Left lung (tissue), 10 donors: ENCODE results near the gene HPSE2. TPM values are rescaled to one million over a fixed set of nuclear protein-coding genes. Genes with fewer than 3 reads are reported as not detected.

ENCODE experiments used
- ATAC-seq: fragments of 200-7000 bp; cut with Tn5 transposase; one replicate; pipeline ENCODE4 v1.9.1; 2020; ENCODE audit warnings: moderate library complexity
- DNase-seq, 4 donors: peaks; one replicate each; pipeline ENCODE4 v3.0.0-alpha.2; 2013 to 2020
- H3K27ac ChIP-seq, 2 donors: fragments of 200-600 bp; sonication (generic) in 1 of 2; one replicate each; pipeline versions ENCODE4 v1.5.0 to v1.8.0; 2020 to 2021
- H3K27me3 ChIP-seq, 2 donors: fragments of 200-600 bp; sonication (generic) in 1 of 2; one replicate each; pipeline versions ENCODE4 v1.5.0 to v1.8.0; 2020 to 2021
- H3K36me3 ChIP-seq, 2 donors: fragments of 200-600 bp; sonication (generic) in 1 of 2; one replicate each; pipeline versions ENCODE4 v1.5.0 to v1.8.0; 2020 to 2021
- H3K4me1 ChIP-seq, 2 donors: fragments of 200-600 bp; one replicate each; pipeline ENCODE4 v1.8.0; 2021
- H3K4me3 ChIP-seq, 2 donors: fragments of 200-600 bp; sonication (generic) in 1 of 2; one replicate each; pipeline versions ENCODE4 v1.5.0 to v1.8.0; 2020 to 2021; ENCODE audit warnings: mild to moderate bottlenecking in 1 of 2
- H3K9me3 ChIP-seq, 2 donors: fragments of 200-600 bp; sonication (generic) in 1 of 2; one replicate each; pipeline versions ENCODE4 v1.5.0 to v1.8.0; 2020 to 2021
- CTCF ChIP-seq, 2 donors: fragments of 200-600 bp; sonication (generic) in 1 of 2; IDR thresholded peaks; one replicate each; pipeline versions ENCODE4 v1.5.0 to v1.8.0; 2021; ENCODE audit warnings: antibody characterized with exemption in 2 of 2
- intact Hi-C, 2 donors: fragments of 100-400 bp; cut with DNase I; formaldehyde crosslinking; loops; one replicate each; pipeline versions ENCODE4 v1.11.2 to v1.14.2; 2022
- polyA plus RNA-seq, 6 donors: library from polyadenylated mRNA; unstranded; fragments of 120-200 nt; gene quantifications; one replicate each; pipeline ENCODE4 v1.2.1, GENCODE V29; 2013; ENCODE audit not compliant: insufficient read length in 6 of 6
- total RNA-seq, 2 donors: library from RNA; stranded (reverse); fragmentation: NEBNext Ultra II Directional; extraction: Animal tissue kit (Norgen Biotek cat#: 25700); gene quantifications; one replicate each; pipeline ENCODE4 v1.2.1, GENCODE V29; 2021
- donor health status: DM: no; HTN: yes; CAD: no.
- donor health status: DM: no; HTN: no; CAD: no.

HPSE2 gene
- total and polyA plus RNA-seq, 8 donors, result 0.50 to 20.4 (median 12.1) TPM

DNA sequence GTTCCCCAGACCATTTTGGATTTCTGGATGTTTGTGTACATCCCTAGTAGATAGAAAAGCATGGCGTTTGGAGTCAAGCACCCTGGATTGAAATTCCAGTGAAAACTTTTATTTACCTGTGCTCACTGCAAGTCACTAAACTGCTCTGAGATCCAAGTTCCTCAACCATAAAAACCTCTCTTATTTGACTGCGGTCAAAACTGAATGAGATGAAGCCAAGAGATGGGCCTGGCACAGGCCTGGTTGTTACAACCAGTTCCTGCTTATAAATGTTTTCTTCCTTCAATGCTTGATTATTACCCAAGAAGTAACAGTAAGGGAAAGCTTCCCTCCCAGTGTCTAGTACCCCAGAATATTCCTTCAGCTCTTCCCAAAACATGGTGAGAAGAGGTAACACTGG lies 718.0 kb downstream of the HPSE2 start:
- no peak for DNase-seq
- Histone ChIP-seq H3K4me3 (no peak overlapping the region), H3K9me3 (no peaks in the 10 kb centered on the region), H3K4me1 (no peaks in the 10 kb centered on the region), H3K27ac (no peak overlapping the region), H3K27me3 (no peaks in the 10 kb centered on the region), H3K36me3 (no peaks in the 10 kb centered on the region)
- ATAC-seq, result no peak
- intact Hi-C loops, result no loop called here
- no peak for TF ChIP-seq CTCF (IDR thresholded peaks at IDR 0.05)

DNA sequence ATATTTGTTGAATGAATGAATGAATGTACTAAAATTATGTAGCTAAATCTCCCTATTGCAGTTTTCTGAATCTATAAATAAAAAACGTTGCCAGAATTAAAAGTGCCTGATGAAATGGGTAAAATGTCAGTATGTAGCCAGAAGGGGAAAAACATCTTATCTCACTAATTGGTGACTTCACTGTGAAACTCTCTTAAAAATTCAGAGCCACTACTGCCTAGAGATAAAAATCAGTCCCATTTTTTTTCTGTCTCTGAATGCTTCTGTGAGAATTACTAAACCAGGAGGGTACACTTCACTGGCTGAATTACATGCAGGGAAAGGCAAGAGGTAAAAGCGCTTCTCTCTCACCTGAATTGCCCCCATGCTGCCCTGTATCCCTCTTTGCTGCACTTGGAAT lies 719.3 kb downstream of the HPSE2 start:
- DNase-seq (no peak), ATAC-seq (no peak)
- intact Hi-C loops, result no loop called here
- H3K27me3 ChIP-seq, result no peaks in the 10 kb centered on the region
- H3K4me3 ChIP-seq, result no peak overlapping the region
- no peaks in the 10 kb centered on the region for H3K4me1 ChIP-seq
- H3K27ac ChIP-seq, result no peak overlapping the region
- H3K9me3 ChIP-seq, result no peaks in the 10 kb centered on the region
- TF ChIP-seq CTCF (IDR thresholded peaks at IDR 0.05), result no peak
- H3K36me3 ChIP-seq, result no peaks in the 10 kb centered on the region

DNA sequence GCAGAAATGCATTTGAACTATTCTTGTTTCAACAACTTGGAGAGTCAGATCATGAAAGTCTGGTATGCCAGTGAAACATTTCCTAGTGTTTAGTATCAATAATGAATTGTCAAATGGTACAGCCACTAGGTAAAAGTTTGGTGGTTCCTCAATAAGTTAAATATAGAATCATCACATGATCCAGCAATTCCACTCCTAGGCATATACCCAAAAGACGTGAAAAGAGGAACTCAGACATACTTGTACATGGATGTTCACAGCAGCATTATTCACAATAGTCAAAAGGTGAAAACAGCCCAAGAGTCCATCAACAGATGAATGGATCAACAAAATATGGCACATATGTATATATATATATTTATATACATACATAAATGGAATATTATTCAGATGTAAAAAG lies 721.9 kb downstream of the HPSE2 start:
- Histone ChIP-seq H3K27ac (no peak overlapping the region), H3K4me3 (no peak overlapping the region), H3K4me1 (no peaks in the 10 kb centered on the region), H3K9me3 (no peaks in the 10 kb centered on the region), H3K27me3 (no peaks in the 10 kb centered on the region), H3K36me3 (no peaks in the 10 kb centered on the region)
- ATAC-seq (no peak), DNase-seq (no peak)
- TF ChIP-seq CTCF (IDR thresholded peaks at IDR 0.05), result no peak
- intact Hi-C loops, result no loop called here

GRCh38 chr10:98511876-98512275 lies 723.8 kb downstream of the HPSE2 start:
- H3K9me3 ChIP-seq, result no peaks in the 10 kb centered on the region
- TF ChIP-seq CTCF (IDR thresholded peaks at IDR 0.05), result no peak
- intact Hi-C loops, result no loop called here
- H3K27ac ChIP-seq, result no peak overlapping the region
- no peaks in the 10 kb centered on the region for H3K36me3 ChIP-seq
- no peaks in the 10 kb centered on the region for H3K4me1 ChIP-seq
- H3K4me3 ChIP-seq, result no peak overlapping the region
- no peaks in the 10 kb centered on the region for H3K27me3 ChIP-seq
- DNase-seq (peak in 2 of 4 donors; percentile 23 to 45), ATAC-seq (no peak)

DNA sequence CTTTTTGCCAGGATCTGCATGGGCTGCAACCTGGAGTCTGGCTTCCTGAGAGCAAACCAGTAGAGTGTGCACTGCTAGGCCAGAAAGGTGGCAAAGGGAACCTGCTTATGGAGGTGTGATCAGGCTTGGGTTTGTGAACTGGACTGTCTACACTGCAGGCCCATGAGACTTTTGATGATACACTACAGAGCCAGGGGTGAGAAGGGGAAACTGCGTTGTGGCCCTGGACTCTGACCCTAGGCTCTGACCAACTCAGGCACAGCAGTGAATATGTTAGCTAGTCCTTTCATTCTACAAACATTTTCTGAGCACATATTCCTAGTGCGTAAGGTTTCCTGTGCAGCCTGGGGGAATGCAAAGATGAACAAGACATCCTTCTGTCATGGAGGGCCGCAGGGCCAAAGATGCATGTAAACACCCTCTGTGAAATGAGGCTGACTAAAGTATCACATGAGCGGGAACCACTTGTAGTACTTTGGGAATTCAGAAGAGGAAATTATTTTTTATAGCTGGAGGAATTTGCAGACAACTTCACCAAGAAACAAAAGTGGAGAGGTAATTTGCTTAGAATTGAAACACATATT lies 725.1 kb downstream of the HPSE2 start:
- Histone ChIP-seq H3K4me3 (no peak overlapping the region), H3K9me3 (no peaks in the 10 kb centered on the region), H3K27ac (no peak overlapping the region), H3K27me3 (no peaks in the 10 kb centered on the region), H3K36me3 (no peaks in the 10 kb centered on the region), H3K4me1 (no peaks in the 10 kb centered on the region)
- ATAC-seq (no peak), DNase-seq (no peak)
- intact Hi-C loops, result no loop called here
- TF ChIP-seq CTCF (IDR thresholded peaks at IDR 0.05), result no peak
